Karpas-422 (cell line): ENCODE measurements around the gene SPTLC2. TPM values are rescaled to one million over a fixed set of nuclear protein-coding genes. Genes with fewer than 3 reads are reported as not detected.

Experiments used
- DNase-seq: peaks from one replicate; pipeline ENCODE4 v3.0.0-alpha.2; 2015
- H2AFZ ChIP-seq: fragments of 200-600 bp; sonication (generic); 2 replicates; pipeline ENCODE4 v1.6.1; 2014; ENCODE audit warnings: antibody characterized with exemption, low read length, mixed read lengths
- H3K27ac ChIP-seq: fragments of 200-600 bp; sonication (generic); 2 replicates; pipeline ENCODE4 v1.5.1; 2014; ENCODE audit warnings: mild to moderate bottlenecking, low read length, moderate library complexity
- H3K27me3 ChIP-seq: fragments of 200-600 bp; sonication (generic); 2 replicates; pipeline ENCODE4 v1.6.1; 2014; ENCODE audit warnings: low read length, mixed read lengths
- H3K36me3 ChIP-seq: fragments of 200-600 bp; sonication (generic); 2 replicates; pipeline ENCODE4 v1.6.1; 2014; ENCODE audit warnings: low read length, mixed read lengths; ENCODE audit not compliant: insufficient read depth
- H3K4me1 ChIP-seq: fragments of 200-600 bp; sonication (generic); 2 replicates; pipeline ENCODE4 v1.6.1; 2014; ENCODE audit warnings: mild to moderate bottlenecking, low read length, mixed read lengths
- H3K4me2 ChIP-seq: fragments of 200-600 bp; sonication (generic); 2 replicates; pipeline ENCODE4 v1.6.1; 2014; ENCODE audit warnings: low read length, low read depth, mild to moderate bottlenecking; ENCODE audit not compliant: poor library complexity, severe bottlenecking
- H3K4me3 ChIP-seq: fragments of 200-600 bp; sonication (generic); 2 replicates; pipeline ENCODE4 v1.5.1; 2014; ENCODE audit warnings: mild to moderate bottlenecking, antibody characterized with exemption, low read length, mixed read lengths
- H3K79me2 ChIP-seq: fragments of 200-600 bp; sonication (generic); 2 replicates; pipeline ENCODE4 v1.6.1; 2014; ENCODE audit warnings: mild to moderate bottlenecking, low read length, mixed read lengths
- H3K9ac ChIP-seq: fragments of 200-600 bp; sonication (generic); 2 replicates; pipeline ENCODE4 v1.6.0; 2014; ENCODE audit warnings: low read length
- H3K9me2 ChIP-seq: fragments of 200-600 bp; sonication (generic), shearing (Covaris generic); replicated peaks from 2 replicates; pipeline ENCODE4 v1.6.0; 2014; ENCODE audit warnings: mild to moderate bottlenecking, low read length, moderate library complexity; ENCODE audit not compliant: insufficient read depth
- H3K9me3 ChIP-seq: fragments of 300-700, 200-600 bp; sonication (generic); 2 replicates; pipeline ENCODE4 v1.6.1; 2014; ENCODE audit warnings: low read length, mixed read lengths
- H4K20me1 ChIP-seq: fragments of 200-600 bp; sonication (generic); 2 replicates; pipeline ENCODE4 v1.6.1; 2014; ENCODE audit warnings: mild to moderate bottlenecking, antibody characterized with exemption, low read length, low read depth; ENCODE audit not compliant: insufficient read depth
- total RNA-seq: library from RNA; depleted of rRNA; stranded (reverse); fragments of >200 nt; shearing (Covaris generic); gene quantifications from 2 replicates; pipeline ENCODE4 v1.2.3, GENCODE V29; 2014; ENCODE audit warnings: low replicate concordance

SPTLC2 gene
- total RNA-seq, 1 experiment from 2014 or later: 97.0 TPM

GRCh38 chr14:77607741-77608302 is 8.6 kb downstream of the SPTLC2 start:
- Histone ChIP-seq H3K36me3 (no peaks in the 10 kb centered on the region), H3K79me2 (peaks cover 98% of the 10 kb centered on the region), H3K27ac (peak overlapping the region; percentile 50; the same call in 1 of the 2 replicates), H3K4me1 (peaks cover 74% of the 10 kb centered on the region), H3K4me3 (no peak overlapping the region), H3K9me2 (no peaks in the 10 kb centered on the region), H3K27me3 (no peaks in the 10 kb centered on the region), H3K4me2 (no peak overlapping the region), H4K20me1 (peaks cover 6% of the 10 kb centered on the region; the same call in 1 of the 2 replicates), H3K9ac (no peak overlapping the region), H2AFZ (no peak overlapping the region), H3K9me3 (no peaks in the 10 kb centered on the region)
- DNase-seq: no peak

- H3K4me2 ChIP-seq: no peak overlapping the region
Measured at GRCh38 chr14:77605392-77605972, 11.0 kb downstream of the SPTLC2 start.

GRCh38 chr14:77603654-77604255 is 12.7 kb downstream of the SPTLC2 start:
- H4K20me1 ChIP-seq: peaks cover 6% of the 10 kb centered on the region; the same call in 1 of the 2 replicates

More at GRCh38 chr14:77605392-77605972, 11.0 kb downstream of the SPTLC2 start:
- Histone ChIP-seq H3K27me3 (no peaks in the 10 kb centered on the region), H3K9ac (0 out of 2 replicates have a peak overlapping the region, but pooled peaks have one; percentile 4), H3K79me2 (peaks cover 97% of the 10 kb centered on the region), H2AFZ (no peak overlapping the region), H3K9me3 (no peaks in the 10 kb centered on the region), H4K20me1 (peaks cover 6% of the 10 kb centered on the region; the same call in 1 of the 2 replicates), H3K4me1 (peaks cover 79% of the 10 kb centered on the region), H3K27ac (peak overlapping the region; percentile 16), H3K4me3 (no peak overlapping the region), H3K9me2 (no peaks in the 10 kb centered on the region), H3K36me3 (no peaks in the 10 kb centered on the region)
- no peak for DNase-seq

GRCh38 chr14:77603031-77603430 is 13.4 kb downstream of the SPTLC2 start:
- peak overlapping the region; percentile 8 for H3K4me2 ChIP-seq
- H3K9me2 ChIP-seq: no peaks in the 10 kb centered on the region
- no peak overlapping the region for H2AFZ ChIP-seq
- peak overlapping the region; percentile 43 for H3K27ac ChIP-seq
- H3K9ac ChIP-seq: no peak overlapping the region
- H3K9me3 ChIP-seq: no peaks in the 10 kb centered on the region
- DNase-seq: no peak
- no peaks in the 10 kb centered on the region for H3K36me3 ChIP-seq
- H3K4me3 ChIP-seq: no peak overlapping the region
- no peaks in the 10 kb centered on the region for H3K27me3 ChIP-seq
- peaks cover 4% of the 10 kb centered on the region; the same call in 1 of the 2 replicates for H4K20me1 ChIP-seq
- H3K4me1 ChIP-seq: peaks cover 91% of the 10 kb centered on the region
- peaks cover 98% of the 10 kb centered on the region for H3K79me2 ChIP-seq

More at GRCh38 chr14:77603654-77604255, 12.7 kb downstream of the SPTLC2 start:
- Histone ChIP-seq H3K4me2 (peak overlapping the region; percentile 8), H3K9me2 (no peaks in the 10 kb centered on the region), H3K79me2 (peaks cover 97% of the 10 kb centered on the region), H3K4me3 (no peak overlapping the region), H3K9me3 (no peaks in the 10 kb centered on the region), H3K27me3 (no peaks in the 10 kb centered on the region), H3K27ac (peak overlapping the region; percentile 43), H3K9ac (peak overlapping the region; percentile 41), H2AFZ (no peak overlapping the region), H3K36me3 (no peaks in the 10 kb centered on the region), H3K4me1 (peaks cover 91% of the 10 kb centered on the region)
- no peak for DNase-seq

- Histone ChIP-seq H3K36me3 (peaks cover 3% of the 10 kb centered on the region), H3K9ac (no peak overlapping the region), H3K79me2 (peaks cover 98% of the 10 kb centered on the region), H3K4me2 (no peak overlapping the region), H3K4me1 (peaks cover 84% of the 10 kb centered on the region), H3K27me3 (no peaks in the 10 kb centered on the region), H3K9me2 (no peaks in the 10 kb centered on the region), H3K27ac (peak overlapping the region; percentile 13; the same call in 1 of the 2 replicates), H2AFZ (no peak overlapping the region), H3K4me3 (no peak overlapping the region), H3K9me3 (no peaks in the 10 kb centered on the region), H4K20me1 (no peaks in the 10 kb centered on the region; the same call in 1 of the 2 replicates)
- DNase-seq: no peak
Measured at GRCh38 chr14:77601846-77602619, 14.4 kb downstream of the SPTLC2 start.

GRCh38 chr14:77599889-77600288 is 16.5 kb downstream of the SPTLC2 start:
- peak overlapping the region; percentile 41 for H3K4me2 ChIP-seq
- peaks cover 80% of the 10 kb centered on the region for H3K4me1 ChIP-seq
- H3K79me2 ChIP-seq: peaks cover 94% of the 10 kb centered on the region
- no peak overlapping the region for H3K4me3 ChIP-seq
- H3K9me2 ChIP-seq: no peaks in the 10 kb centered on the region
- no peak for DNase-seq
- H4K20me1 ChIP-seq: no peaks in the 10 kb centered on the region
- peak overlapping the region; percentile 56 for H3K27ac ChIP-seq
- no peaks in the 10 kb centered on the region for H3K9me3 ChIP-seq
- no peak overlapping the region for H3K9ac ChIP-seq
- H3K36me3 ChIP-seq: peaks cover 19% of the 10 kb centered on the region
- no peaks in the 10 kb centered on the region for H3K27me3 ChIP-seq
- no peak overlapping the region for H2AFZ ChIP-seq

- Histone ChIP-seq H3K9ac (no peak overlapping the region), H3K79me2 (peaks cover 92% of the 10 kb centered on the region), H3K4me2 (peak overlapping the region; percentile 41)
Measured at GRCh38 chr14:77598366-77599070, 17.9 kb downstream of the SPTLC2 start.

More at GRCh38 chr14:77598366-77599070, 17.9 kb downstream of the SPTLC2 start:
- Histone ChIP-seq H3K27ac (peak overlapping the region; percentile 56), H3K4me1 (peaks cover 80% of the 10 kb centered on the region), H3K9me3 (no peaks in the 10 kb centered on the region), H3K9me2 (no peaks in the 10 kb centered on the region), H4K20me1 (no peaks in the 10 kb centered on the region), H3K27me3 (no peaks in the 10 kb centered on the region), H2AFZ (no peak overlapping the region), H3K4me3 (no peak overlapping the region), H3K36me3 (peaks cover 28% of the 10 kb centered on the region)
- DNase-seq: no peak
